MM.1S (cell line): ENCODE data around the gene CTNNA2.

ENCODE experiments used
- EZH2 ChIP-seq: fragments of 300-600 bp; sonication (generic); optimal IDR thresholded peaks from 2 replicates; pipeline ENCODE3; 2017; ENCODE audit warnings: low read depth, mild to moderate bottlenecking, antibody characterized with exemption, low read length, mixed read lengths
- EZH2phosphoT487 ChIP-seq: fragments of 300-600 bp; sonication (generic); IDR thresholded peaks from 2 replicates; pipeline ENCODE4 v1.6.1; 2018; ENCODE audit warnings: antibody characterized with exemption, low read length
- TF ChIP-seq, protein P1 (sequence below): fragments of 300-600 bp; sonication (generic); IDR thresholded peaks from 2 replicates; pipeline ENCODE4 v1.5.1; 2016; ENCODE audit warnings: antibody characterized with exemption, low read length, mixed read lengths

DNA sequence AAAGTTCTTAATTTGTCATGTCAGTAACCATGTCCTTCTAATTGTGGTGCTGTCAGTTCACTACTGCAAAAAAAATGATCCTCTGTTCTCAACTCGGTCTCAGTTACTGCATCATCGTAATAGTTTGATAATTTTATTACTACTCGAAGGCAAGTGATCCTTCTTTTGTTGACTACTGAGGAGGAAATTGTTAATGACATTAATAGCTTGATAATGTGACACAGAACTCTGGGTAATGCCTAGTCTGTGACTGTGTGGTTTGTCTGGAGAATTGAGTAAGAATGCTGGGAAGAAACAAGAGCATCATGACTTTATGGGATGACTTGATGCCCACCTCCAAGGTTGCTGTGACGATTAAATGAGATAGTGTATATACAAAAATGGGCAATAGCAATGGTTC, 524.5 kb downstream of the CTNNA2 start:
- TF ChIP-seq, protein P1, sequence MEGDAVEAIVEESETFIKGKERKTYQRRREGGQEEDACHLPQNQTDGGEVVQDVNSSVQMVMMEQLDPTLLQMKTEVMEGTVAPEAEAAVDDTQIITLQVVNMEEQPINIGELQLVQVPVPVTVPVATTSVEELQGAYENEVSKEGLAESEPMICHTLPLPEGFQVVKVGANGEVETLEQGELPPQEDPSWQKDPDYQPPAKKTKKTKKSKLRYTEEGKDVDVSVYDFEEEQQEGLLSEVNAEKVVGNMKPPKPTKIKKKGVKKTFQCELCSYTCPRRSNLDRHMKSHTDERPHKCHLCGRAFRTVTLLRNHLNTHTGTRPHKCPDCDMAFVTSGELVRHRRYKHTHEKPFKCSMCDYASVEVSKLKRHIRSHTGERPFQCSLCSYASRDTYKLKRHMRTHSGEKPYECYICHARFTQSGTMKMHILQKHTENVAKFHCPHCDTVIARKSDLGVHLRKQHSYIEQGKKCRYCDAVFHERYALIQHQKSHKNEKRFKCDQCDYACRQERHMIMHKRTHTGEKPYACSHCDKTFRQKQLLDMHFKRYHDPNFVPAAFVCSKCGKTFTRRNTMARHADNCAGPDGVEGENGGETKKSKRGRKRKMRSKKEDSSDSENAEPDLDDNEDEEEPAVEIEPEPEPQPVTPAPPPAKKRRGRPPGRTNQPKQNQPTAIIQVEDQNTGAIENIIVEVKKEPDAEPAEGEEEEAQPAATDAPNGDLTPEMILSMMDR: no peak
- no peak for TF ChIP-seq EZH2phosphoT487
- TF ChIP-seq EZH2: no peak
